Measurements from ENCODE around the gene ABCB11. TPM values are rescaled to one million over a fixed set of nuclear protein-coding genes. Genes with fewer than 3 reads are reported as not detected.

Gene ABCB11
- total RNA-seq, 1 experiment from 2014 or later: 0.12 TPM

GRCh38 chr2:169011698-169012097 lies 19.4 kb downstream of the ABCB11 start:
- POLR2A ChIA-PET: no interaction called here
- DNase-seq (ENCODE audit: low read depth, low spot score) (no peak), ATAC-seq (peak; percentile 23; the same call in 1 of the 2 replicates)
- Histone ChIP-seq H3K9me2 (ENCODE audit: insufficient read depth) (no peaks in the 10 kb centered on the region), H2AFZ (ENCODE audit: low read depth, low read length, poor library complexity, severe bottlenecking) (peak overlapping the region; percentile 91), H3K4me3 (replicated peaks in 1 of 2; ENCODE audit: low read depth in 1 of 2, low read length in 2 of 2) (no peak overlapping the region), H3K27ac (ENCODE audit: low read depth, low read length) (no peak overlapping the region), H3K79me2 (ENCODE audit: insufficient read depth, low read length) (no peaks in the 10 kb centered on the region), H4K20me1 (ENCODE audit: insufficient read depth) (no peaks in the 10 kb centered on the region), H3K27me3 (ENCODE audit: insufficient read depth, low read length) (no peaks in the 10 kb centered on the region), H3K4me1 (ENCODE audit: control insufficient read depth in 1 of 2, insufficient read depth in 2 of 2, low read length in 2 of 2) (peaks cover 3 to 22% of the 10 kb centered on the region in 2 experiments; a peak in 3 of 4 replicates), H3K9me3 (ENCODE audit: control insufficient read depth in 1 of 2, insufficient read depth in 1 of 2, low read depth in 1 of 2, low read length in 2 of 2) (no peaks in the 10 kb centered on the region), H3K4me2 (ENCODE audit: low read length) (peak overlapping the region; percentile 46), H3K9ac (ENCODE audit: low read length) (no peak overlapping the region), H3K36me3 (ENCODE audit: control insufficient read depth in 1 of 2, insufficient read depth in 2 of 2, low read length in 2 of 2) (no peaks in the 10 kb centered on the region)
- RAD21 ChIA-PET (ENCODE audit: low non-redundant PET in 1 of 2, low total read pairs in 2 of 2, uncharacterized antibody in 2 of 2, unreplicated experiment in 2 of 2): no interaction called here
- intact Hi-C loops (cut with micrococcal nuclease): no loop called here
- TF ChIP-seq EZH2 (IDR thresholded peaks at IDR 0.05) (no peak), YY1 (IDR thresholded peaks at IDR 0.05; ENCODE audit: extremely low read depth, insufficient replicate concordance, low read depth, low read length) (no peak)
- no TSS peak for BruUV-seq (replicated peaks)
- CTCF ChIA-PET: no interaction called here

- no peak overlapping the region for H3K4me3 ChIP-seq (replicated peaks in 1 of 2; ENCODE audit: low read depth in 1 of 2, low read length in 2 of 2)
- TF ChIP-seq EGR1 (IDR thresholded peaks at IDR 0.05; ENCODE audit: low read depth): no peak
- TF ChIP-seq CEBPB (IDR thresholded peaks at IDR 0.05; ENCODE audit: low read depth): no peak
- no peak for TF ChIP-seq JUND (IDR thresholded peaks at IDR 0.05)
- TF ChIP-seq ELF1 (IDR thresholded peaks at IDR 0.05; ENCODE audit: borderline replicate concordance, low read depth): no peak
- TF ChIP-seq CBX3 (IDR thresholded peaks at IDR 0.05; ENCODE audit: low read depth): no peak
- TF ChIP-seq SIN3A (IDR thresholded peaks at IDR 0.05; ENCODE audit: low read depth): no peak
- no peak for TF ChIP-seq EZH2phosphoT487 (IDR thresholded peaks at IDR 0.05; ENCODE audit: borderline replicate concordance)
- TF ChIP-seq CTCF (IDR thresholded peaks at IDR 0.05 in 2 of 3, conservative IDR thresholded peaks at IDR 0.05 in 1 of 3; ENCODE audit: borderline replicate concordance in 1 of 3, insufficient read depth in 1 of 3, low read depth in 2 of 3, low read length in 2 of 3): no peak
- no peak for TF ChIP-seq ZFX (IDR thresholded peaks at IDR 0.05)
- TF ChIP-seq RAD21 (IDR thresholded peaks at IDR 0.05; ENCODE audit: low read depth): no peak
- TF ChIP-seq SRF (IDR thresholded peaks at IDR 0.05; ENCODE audit: low read depth): no peak
- no peak for TF ChIP-seq MAX (IDR thresholded peaks at IDR 0.05)
- no peak for TF ChIP-seq EZH2 (IDR thresholded peaks at IDR 0.05)
- TF ChIP-seq REST (IDR thresholded peaks at IDR 0.05; ENCODE audit: low read depth): no peak
- no peak for TF ChIP-seq SP1 (IDR thresholded peaks at IDR 0.05; ENCODE audit: low read depth)
- ChIA-PET POLR2A (no interaction called here), CTCF (no interaction called here), RAD21 (ENCODE audit: low non-redundant PET in 1 of 2, low total read pairs in 2 of 2, uncharacterized antibody in 2 of 2, unreplicated experiment in 2 of 2) (no interaction called here)
- no peaks in the 10 kb centered on the region for H3K9me2 ChIP-seq (ENCODE audit: insufficient read depth)
- H3K4me2 ChIP-seq (ENCODE audit: low read length): no peak overlapping the region
- no peak overlapping the region for H3K9ac ChIP-seq (ENCODE audit: low read length)
- H3K9me3 ChIP-seq (ENCODE audit: control insufficient read depth in 1 of 2, insufficient read depth in 1 of 2, low read depth in 1 of 2, low read length in 2 of 2): no peaks in the 10 kb centered on the region
- intact Hi-C loops (cut with micrococcal nuclease): no loop called here
- DNase-seq (ENCODE audit: low read depth, low spot score) (no peak), ATAC-seq (no peak)
- no TSS peak for BruUV-seq (replicated peaks)
- no peak overlapping the region for H2AFZ ChIP-seq (ENCODE audit: low read depth, low read length, poor library complexity, severe bottlenecking)
- H3K36me3 ChIP-seq (ENCODE audit: control insufficient read depth in 1 of 2, insufficient read depth in 2 of 2, low read length in 2 of 2): no peaks in the 10 kb centered on the region
- H3K4me1 ChIP-seq (ENCODE audit: control insufficient read depth in 1 of 2, insufficient read depth in 2 of 2, low read length in 2 of 2): peaks cover 3 to 22% of the 10 kb centered on the region in 2 experiments; a peak in 3 of 4 replicates
- H4K20me1 ChIP-seq (ENCODE audit: insufficient read depth): no peaks in the 10 kb centered on the region
- H3K79me2 ChIP-seq (ENCODE audit: insufficient read depth, low read length): no peaks in the 10 kb centered on the region
- H3K27ac ChIP-seq (ENCODE audit: low read depth, low read length): no peak overlapping the region
- no peaks in the 10 kb centered on the region for H3K27me3 ChIP-seq (ENCODE audit: insufficient read depth, low read length)
Measured at GRCh38 chr2:169010633-169011460, 20.3 kb downstream of the ABCB11 start.

Measured in HCT116 (cell line).